ENCODE results near the gene SLC44A1.

GRCh38 chr9:105406369-105406768, 161.9 kb downstream of the SLC44A1 start:
- no peak for TF ChIP-seq CTCF (IDR thresholded peaks at IDR 0.05)
- TF ChIP-seq ZFX (IDR thresholded peaks at IDR 0.05; ENCODE audit: borderline replicate concordance) = no peak
